H1 (cell line): ENCODE data around the gene KIAA1614. TPM values are rescaled to one million over a fixed set of nuclear protein-coding genes. Genes with fewer than 3 reads are reported as not detected.

Experiments
- CTCF ChIA-PET: fragments of 300-600 bp; sonication (Branson Sonifier 250); formaldehyde crosslinking; loops from one replicate; lab custom pipeline; 2021; ENCODE audit not compliant: partially characterized antibody; lab: Charles Lee
- POLR2A ChIA-PET: fragments of 300-600 bp; sonication (Branson Sonifier 250); formaldehyde crosslinking; loops from one replicate; lab custom pipeline; 2021; ENCODE audit warnings: inconsistent platforms; ENCODE audit not compliant: partially characterized antibody; lab: Charles Lee
- DNase-seq, 2 experiments: peaks; one replicate each; pipeline versions ENCODE4 v3.0.0 to v3.0.0-alpha.2; 2010 to 2022; ENCODE audit warnings: low spot score in 2 of 2, low read depth in 1 of 2, mixed read lengths in 1 of 2
- FAIRE-seq: peaks from 2 replicates; lab custom pipeline; 2011; peaks lifted over from hg19 to GRCh38; lab: Jason Lieb, UNC
- H2AFZ ChIP-seq: 2 replicates; pipeline ENCODE4 v1.8.1; 2012; ENCODE audit warnings: low read length, inconsistent platforms
- H2AK5ac ChIP-seq: 2 replicates; pipeline ENCODE4 v1.6.1; 2013; ENCODE audit warnings: low read depth, low read length
- H2BK120ac ChIP-seq: replicated peaks from 2 replicates; pipeline ENCODE3; 2013; ENCODE audit warnings: low read depth, low read length, inconsistent platforms
- H2BK12ac ChIP-seq: 2 replicates; pipeline ENCODE4 v1.6.1; 2013; ENCODE audit warnings: low read depth, low read length
- H2BK15ac ChIP-seq: 2 replicates; pipeline ENCODE4 v1.6.1; 2013; ENCODE audit warnings: low read length
- H2BK20ac ChIP-seq: 2 replicates; pipeline ENCODE4 v1.6.1; 2013; ENCODE audit warnings: low read length
- H2BK5ac ChIP-seq: 2 replicates; pipeline ENCODE4 v1.6.1; 2013; ENCODE audit warnings: low read depth, low read length
- H3K14ac ChIP-seq: 2 replicates; pipeline ENCODE4 v1.6.1; 2013; ENCODE audit warnings: inconsistent platforms; ENCODE audit not compliant: insufficient read length
- H3K18ac ChIP-seq: 2 replicates; pipeline ENCODE4 v1.6.1; 2013; ENCODE audit warnings: low read length; ENCODE audit errors: extremely low read depth
- H3K23ac ChIP-seq: 2 replicates; pipeline ENCODE4 v1.6.1; 2013; ENCODE audit warnings: inconsistent platforms; ENCODE audit not compliant: insufficient read length
- H3K23me2 ChIP-seq: 2 replicates; pipeline ENCODE4 v1.6.1; 2013; ENCODE audit warnings: low read depth, low read length
- H3K27ac ChIP-seq: 2 replicates; pipeline ENCODE4 v1.6.1; 2011; ENCODE audit warnings: low read depth, low read length, inconsistent platforms
- H3K27me3 ChIP-seq, 4 experiments: replicated peaks in 1 of 4; 1 replicate in 1 of 4; 2 replicates in 3 of 4; pipeline versions ENCODE4 v1.6.1 to v1.8.1; 2011 to 2013; ENCODE audit warnings: low read length in 3 of 4, mild to moderate bottlenecking in 3 of 4, inconsistent platforms in 2 of 4, mixed read lengths in 2 of 4, moderate library complexity in 1 of 4; ENCODE audit not compliant: control insufficient read depth in 3 of 4, insufficient read depth in 3 of 4; ENCODE audit errors: extremely low read depth in 1 of 4
- H3K36me3 ChIP-seq, 4 experiments: 2 replicates each; pipeline versions ENCODE4 v1.6.1 to v1.8.1; 2011 to 2013; ENCODE audit warnings: mild to moderate bottlenecking in 4 of 4, low read length in 3 of 4, moderate library complexity in 2 of 4, control low read depth in 1 of 4, inconsistent platforms in 1 of 4; ENCODE audit not compliant: insufficient read depth in 4 of 4, control insufficient read depth in 2 of 4
- H3K4ac ChIP-seq: replicated peaks from 2 replicates; pipeline ENCODE3; 2013; ENCODE audit warnings: low read length, low read depth, mixed read lengths, inconsistent platforms; ENCODE audit not compliant: insufficient read length
- H3K4me1 ChIP-seq, 4 experiments: replicated peaks in 1 of 4; 1 replicate in 1 of 4; 2 replicates in 3 of 4; pipeline versions ENCODE4 v1.6.1 to v1.8.1; 2011 to 2013; ENCODE audit warnings: low read length in 3 of 4, inconsistent platforms in 2 of 4, mixed read lengths in 1 of 4; ENCODE audit not compliant: insufficient read depth in 4 of 4, control insufficient read depth in 3 of 4
- H3K4me2 ChIP-seq, 2 experiments: 2 replicates each; pipeline versions ENCODE4 v1.6.1 to v1.8.1; 2011 to 2013; ENCODE audit warnings: low read depth in 2 of 2, low read length in 2 of 2, control low read depth in 1 of 2, inconsistent platforms in 1 of 2, mild to moderate bottlenecking in 1 of 2; ENCODE audit not compliant: insufficient read depth in 1 of 2
- H3K4me3 ChIP-seq, 4 experiments: fragments of 200-600, 300-600 bp in 1 of 4; sonication (generic), shearing (Covaris generic), sonication (Bioruptor Twin) in 1 of 4; 2 replicates each; pipeline versions ENCODE4 v1.5.1 to v1.8.1; 2011 to 2016; ENCODE audit warnings: low read length in 4 of 4, low read depth in 3 of 4, control low read depth in 2 of 4, inconsistent platforms in 2 of 4, mild to moderate bottlenecking in 2 of 4, mixed read lengths in 1 of 4, moderate library complexity in 1 of 4; ENCODE audit not compliant: insufficient read depth in 2 of 4; ENCODE audit errors: extremely low read depth in 1 of 4
- H3K56ac ChIP-seq: replicated peaks from 2 replicates; pipeline ENCODE3; 2013; ENCODE audit warnings: low read depth, mild to moderate bottlenecking, mixed read lengths, low read length, inconsistent platforms; ENCODE audit not compliant: insufficient read length
- H3K79me1 ChIP-seq: 2 replicates; pipeline ENCODE4 v1.6.1; 2013; ENCODE audit warnings: low read depth, low read length, control low read depth
- H3K79me2 ChIP-seq, 2 experiments: 2 replicates each; pipeline versions ENCODE4 v1.6.1 to v1.8.1; 2012 to 2013; ENCODE audit warnings: low read length in 2 of 2, mild to moderate bottlenecking in 2 of 2, inconsistent platforms in 1 of 2; ENCODE audit not compliant: insufficient read depth in 2 of 2, control insufficient read depth in 1 of 2
- H3K9ac ChIP-seq, 4 experiments: replicated peaks in 1 of 4; 1 replicate in 1 of 4; 2 replicates in 3 of 4; pipeline versions ENCODE4 v1.6.1 to v1.8.1; 2011 to 2013; ENCODE audit warnings: low read depth in 3 of 4, low read length in 3 of 4, control low read depth in 2 of 4, mild to moderate bottlenecking in 2 of 4, moderate library complexity in 2 of 4, inconsistent platforms in 1 of 4; ENCODE audit errors: extremely low read depth in 1 of 4
- H3K9me3 ChIP-seq, 2 experiments: 2 replicates each; pipeline versions ENCODE4 v1.6.1 to v1.8.1; 2012 to 2013; ENCODE audit warnings: mild to moderate bottlenecking in 2 of 2, moderate library complexity in 2 of 2, control low read depth in 1 of 2, inconsistent platforms in 1 of 2, low read depth in 1 of 2, low read length in 1 of 2, mixed read lengths in 1 of 2; ENCODE audit not compliant: insufficient read depth in 2 of 2
- H4K20me1 ChIP-seq, 2 experiments: replicated peaks in 1 of 2; 2 replicates each; pipeline versions ENCODE3 to v1.8.1; 2011 to 2013; ENCODE audit warnings: inconsistent platforms in 2 of 2, low read length in 2 of 2, mild to moderate bottlenecking in 1 of 2; ENCODE audit not compliant: insufficient read depth in 2 of 2, control insufficient read depth in 1 of 2
- H4K5ac ChIP-seq: 2 replicates; pipeline ENCODE4 v1.6.1; 2013; ENCODE audit warnings: low read length, low read depth, mixed read lengths, inconsistent platforms; ENCODE audit not compliant: insufficient read length
- H4K8ac ChIP-seq: 2 replicates; pipeline ENCODE4 v1.8.0; 2013; ENCODE audit warnings: mild to moderate bottlenecking, moderate library complexity, low read length, inconsistent platforms; ENCODE audit not compliant: insufficient read depth; ENCODE audit errors: extremely low read depth
- H4K91ac ChIP-seq: replicated peaks from 2 replicates; pipeline ENCODE3; 2013; ENCODE audit warnings: low read length, mixed read lengths, inconsistent platforms; ENCODE audit not compliant: insufficient read length
- CBX8 ChIP-seq: fragments of 300-800, 300-1000 bp; sonication (generic); IDR thresholded peaks from 2 replicates; pipeline ENCODE4 v1.7.1; 2016; ENCODE audit warnings: low read depth, low read length, borderline replicate concordance
- CHD1 ChIP-seq: IDR thresholded peaks from 2 replicates; pipeline ENCODE4 v1.6.1; 2012; ENCODE audit warnings: low read depth, low read length, improper control_type of control experiment
- FOSL1 ChIP-seq: IDR thresholded peaks from 2 replicates; pipeline ENCODE4 v1.6.1; 2011; ENCODE audit warnings: mild to moderate bottlenecking, low read depth, low read length, moderate library complexity; ENCODE audit not compliant: insufficient read depth
- NRF1 ChIP-seq: IDR thresholded peaks from 2 replicates; pipeline ENCODE4 v1.6.1; 2011; ENCODE audit warnings: mild to moderate bottlenecking, low read depth, low read length, improper control_type of control experiment
- POLR2A ChIP-seq, 2 experiments: IDR thresholded peaks; 1 replicate in 1 of 2; 2 replicates in 1 of 2; pipeline ENCODE4 v1.6.1; 2011; ENCODE audit warnings: low read depth in 2 of 2, low read length in 2 of 2, mild to moderate bottlenecking in 2 of 2; ENCODE audit errors: control extremely low read depth in 1 of 2
- RAD21 ChIP-seq, 2 experiments: IDR thresholded peaks in 1 of 2; conservative IDR thresholded peaks in 1 of 2; 2 replicates each; pipeline ENCODE4 v1.6.1; 2011; ENCODE audit warnings: low read depth in 2 of 2, low read length in 2 of 2, improper control_type of control experiment in 1 of 2, inconsistent platforms in 1 of 2, mild to moderate bottlenecking in 1 of 2, moderate library complexity in 1 of 2
- SIRT6 ChIP-seq: IDR thresholded peaks from one replicate; pipeline ENCODE4 v1.7.1; 2012; ENCODE audit warnings: low read length, inconsistent platforms
- TBP ChIP-seq: IDR thresholded peaks from 2 replicates; pipeline ENCODE4 v1.6.1; 2011; ENCODE audit warnings: low read depth, low read length, improper control_type of control experiment
- TCF12 ChIP-seq: IDR thresholded peaks from 2 replicates; pipeline ENCODE4 v1.6.1; 2011; ENCODE audit warnings: low read depth, mild to moderate bottlenecking, low read length
- TEAD4 ChIP-seq: IDR thresholded peaks from 2 replicates; pipeline ENCODE4 v1.6.1; 2012; ENCODE audit warnings: low read depth, low read length, inconsistent platforms, mixed read lengths
- ZNF274 ChIP-seq: IDR thresholded peaks from 2 replicates; pipeline ENCODE4 v1.7.0; 2012; ENCODE audit warnings: low read length, borderline replicate concordance; ENCODE audit errors: extremely low read depth
- WGBS, 2 experiments: shearing (Covaris generic) in 1 of 2; methylation state at CpG; one replicate each; pipeline versions ENCODE4 v1.1.6 to v1.1.7; 2013 to 2015; ENCODE audit warnings: low lambda C conversion rate in 2 of 2, mixed read lengths in 2 of 2, inconsistent platforms in 1 of 2, low coverage in 1 of 2, missing lambda C conversion rate in 1 of 2; ENCODE audit not compliant: insufficient replicate concordance in 2 of 2, insufficient coverage in 1 of 2, insufficient read length in 1 of 2; ENCODE audit errors: extremely low coverage in 1 of 2, missing lambda C conversion rate in 1 of 2; 5-methylcytosine and 5-hydroxymethylcytosine counted together
- polyA plus RNA-seq, 7 experiments: library from polyadenylated mRNA; depleted of rRNA in 3 of 7; stranded (reverse) in 5 of 7; unstranded in 2 of 7; fragments of >200 nt in 5 of 7; fragments of 200-250 nt in 2 of 7; gene quantifications; 1 replicate in 5 of 7; 2 replicates in 1 of 7; 4 replicates in 1 of 7; pipeline versions ENCODE4 v1.2.1 to v1.2.3, GENCODE V29; 2011 to 2013; ENCODE audit warnings: missing spikeins in 2 of 7, mixed read lengths in 2 of 7
- total RNA-seq: library from RNA; stranded (reverse); fragmentation: NEBNext Ultra II Directional; extraction: Animal tissue kit (Norgen Biotek cat#: 25700); gene quantifications from 2 replicates; pipeline ENCODE4 v1.2.1, GENCODE V29; 2021
- TF ChIP-seq, protein P1 (sequence below): IDR thresholded peaks from 2 replicates; pipeline ENCODE4 v1.6.1; 2012; ENCODE audit warnings: low read length, inconsistent platforms

KIAA1614 gene
- total and polyA plus RNA-seq, 2 of the 8 experiments (the other 6 are each of a cell fraction or from before 2014, with no cell fraction given), result 1.3 to 3.1 TPM

DNA sequence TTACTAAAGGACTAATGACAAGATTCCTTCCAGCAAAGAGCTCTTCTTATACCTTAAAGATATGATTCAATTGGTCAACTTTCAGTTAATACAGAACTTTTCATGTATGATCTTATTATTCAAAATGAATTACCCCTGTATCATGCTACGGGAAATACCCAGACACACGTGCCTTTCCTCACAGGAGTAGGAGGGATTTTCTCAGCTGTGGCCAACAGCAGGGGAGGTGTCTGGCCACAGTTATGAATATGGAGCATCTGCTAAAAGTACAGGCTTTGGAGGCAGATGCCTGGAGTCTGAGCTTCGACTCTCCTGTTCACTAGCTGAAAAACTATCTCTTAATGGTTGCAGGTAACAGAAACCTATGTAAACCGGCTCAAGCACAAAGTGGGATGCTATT lies 53.6 kb downstream of the KIAA1614 start:
- H2BK20ac ChIP-seq, result no peak overlapping the region
- no peak overlapping the region for H3K18ac ChIP-seq
- H2BK15ac ChIP-seq, result no peak overlapping the region
- no peak overlapping the region for H2AFZ ChIP-seq
- H3K9ac ChIP-seq, result no peak overlapping the region
- no peak overlapping the region for H2BK5ac ChIP-seq
- CTCF ChIA-PET, result interaction anchor here (0.5 to 1.9 kb wide), 5 partner anchors 10 to 297 kb away, joined by 3 to 5 read pairs (median 3); no protein-coding TSS in a partner anchor
- 84% methylated on average over 4 of the region's 4 CpGs; no CpG with 5 or more reads in 1 of the 2 experiments for WGBS, 2 experiments
- POLR2A ChIA-PET, result interaction anchor here (0.9 to 1.4 kb wide), 3 partner anchors 14 to 123 kb away, joined by 3 to 4 read pairs (median 3); no protein-coding TSS in a partner anchor
- H3K23me2 ChIP-seq, result no peaks in the 10 kb centered on the region
- no peak overlapping the region for H3K56ac ChIP-seq
- no peaks in the 10 kb centered on the region for H3K4me1 ChIP-seq
- peaks cover 0 to 6% of the 10 kb centered on the region in 2 experiments for H4K20me1 ChIP-seq
- H3K27ac ChIP-seq, result no peak overlapping the region
- no peaks in the 10 kb centered on the region for H3K79me2 ChIP-seq
- no peak for DNase-seq
- H3K4me3 ChIP-seq, result no peak overlapping the region
- no peaks in the 10 kb centered on the region for H3K9me3 ChIP-seq
- H4K5ac ChIP-seq, result no peak overlapping the region
- H2BK12ac ChIP-seq, result no peak overlapping the region
- H3K4me2 ChIP-seq, result no peak overlapping the region
- no peak overlapping the region for H2BK120ac ChIP-seq
- H3K27me3 ChIP-seq, result no peaks in the 10 kb centered on the region
- H3K36me3 ChIP-seq, result peaks cover 0 to 14% (median 4%) of the 10 kb centered on the region in 4 experiments; a peak in 5 of 8 replicates
- no peak overlapping the region for H3K23ac ChIP-seq
- H3K14ac ChIP-seq, result no peak overlapping the region
- no peak overlapping the region for H2AK5ac ChIP-seq
- FAIRE-seq, result no peak
- H3K4ac ChIP-seq, result no peak overlapping the region
- peaks cover 5% of the 10 kb centered on the region; the same call in 1 of the 2 replicates for H3K79me1 ChIP-seq
- H4K91ac ChIP-seq, result no peak overlapping the region
- H4K8ac ChIP-seq, result no peak overlapping the region
- no peak for TF ChIP-seq TEAD4
- no peak for TF ChIP-seq POLR2A (IDR thresholded peaks at IDR 0.05; ENCODE audit: control extremely low read depth in 1 of 2, low read depth in 2 of 2, low read length in 2 of 2)
- no peak for TF ChIP-seq SIRT6
- TF ChIP-seq RAD21 (IDR thresholded peaks at IDR 0.05 in 1 of 2, conservative IDR thresholded peaks at IDR 0.05 in 1 of 2; ENCODE audit: low read depth in 2 of 2, low read length in 2 of 2), result no peak
- no peak for TF ChIP-seq NRF1
- TF ChIP-seq FOSL1, result no peak
- TF ChIP-seq TCF12, result no peak
- TF ChIP-seq, protein P1, sequence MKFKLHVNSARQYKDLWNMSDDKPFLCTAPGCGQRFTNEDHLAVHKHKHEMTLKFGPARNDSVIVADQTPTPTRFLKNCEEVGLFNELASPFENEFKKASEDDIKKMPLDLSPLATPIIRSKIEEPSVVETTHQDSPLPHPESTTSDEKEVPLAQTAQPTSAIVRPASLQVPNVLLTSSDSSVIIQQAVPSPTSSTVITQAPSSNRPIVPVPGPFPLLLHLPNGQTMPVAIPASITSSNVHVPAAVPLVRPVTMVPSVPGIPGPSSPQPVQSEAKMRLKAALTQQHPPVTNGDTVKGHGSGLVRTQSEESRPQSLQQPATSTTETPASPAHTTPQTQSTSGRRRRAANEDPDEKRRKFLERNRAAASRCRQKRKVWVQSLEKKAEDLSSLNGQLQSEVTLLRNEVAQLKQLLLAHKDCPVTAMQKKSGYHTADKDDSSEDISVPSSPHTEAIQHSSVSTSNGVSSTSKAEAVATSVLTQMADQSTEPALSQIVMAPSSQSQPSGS, result no peak
- no peak for TF ChIP-seq ZNF274
- TF ChIP-seq CBX8, result no peak
- TF ChIP-seq CHD1, result no peak
- no peak for TF ChIP-seq TBP
